Kidney capillary endothelial cell (primary cell): ENCODE measurements around the gene THSD4.
"Not testable (repeated sequence)": the region's sequence is repeated elsewhere in the genome, so short reads cannot be mapped to it uniquely, and the experiment has no call there.

Experiments
- DNase-seq: peaks from one replicate; pipeline ENCODE4 v3.0.0-alpha.2; 2018; ENCODE audit warnings: low spot score

The THSD4 gene

DNA sequence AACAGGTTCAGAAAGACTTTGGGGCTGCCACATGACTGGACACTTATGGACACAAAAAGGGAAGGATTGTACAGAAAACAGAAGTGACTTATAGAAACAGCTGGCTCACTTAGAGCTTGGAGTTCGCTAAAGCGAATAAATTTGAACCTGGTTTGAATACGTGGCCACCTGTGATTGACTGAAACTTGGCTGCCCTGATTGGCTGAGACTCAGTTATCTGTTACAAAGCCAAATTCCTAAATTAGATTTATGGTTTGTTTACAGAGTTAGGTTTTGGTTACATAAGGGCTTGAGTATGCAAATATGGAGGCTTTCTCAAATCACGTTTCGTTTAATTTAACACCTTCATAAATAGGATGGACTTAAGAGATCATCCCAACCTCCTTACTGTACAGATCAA lies 270.2 kb downstream of the THSD4 start:
- DNase-seq, result no peak

DNA sequence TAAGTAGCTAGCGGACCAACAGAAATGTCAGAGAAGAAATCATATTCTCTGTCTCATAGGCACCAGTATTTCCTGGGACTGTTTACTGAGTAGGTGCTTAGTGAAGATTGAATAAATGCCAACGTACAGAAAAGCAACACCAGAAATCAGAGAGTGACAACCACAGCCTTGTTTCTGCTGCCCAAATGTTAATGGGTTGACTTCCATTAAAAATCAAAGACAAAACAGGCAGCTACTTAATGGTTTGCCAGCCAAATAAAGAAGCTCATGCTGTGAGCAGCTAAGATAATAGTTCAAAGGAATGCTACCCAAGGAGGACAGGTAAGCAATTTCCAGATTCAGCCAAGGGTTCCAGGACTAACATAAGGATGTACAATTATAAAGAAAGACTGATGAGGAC lies 270.7 kb downstream of the THSD4 start:
- no peak for DNase-seq

DNA sequence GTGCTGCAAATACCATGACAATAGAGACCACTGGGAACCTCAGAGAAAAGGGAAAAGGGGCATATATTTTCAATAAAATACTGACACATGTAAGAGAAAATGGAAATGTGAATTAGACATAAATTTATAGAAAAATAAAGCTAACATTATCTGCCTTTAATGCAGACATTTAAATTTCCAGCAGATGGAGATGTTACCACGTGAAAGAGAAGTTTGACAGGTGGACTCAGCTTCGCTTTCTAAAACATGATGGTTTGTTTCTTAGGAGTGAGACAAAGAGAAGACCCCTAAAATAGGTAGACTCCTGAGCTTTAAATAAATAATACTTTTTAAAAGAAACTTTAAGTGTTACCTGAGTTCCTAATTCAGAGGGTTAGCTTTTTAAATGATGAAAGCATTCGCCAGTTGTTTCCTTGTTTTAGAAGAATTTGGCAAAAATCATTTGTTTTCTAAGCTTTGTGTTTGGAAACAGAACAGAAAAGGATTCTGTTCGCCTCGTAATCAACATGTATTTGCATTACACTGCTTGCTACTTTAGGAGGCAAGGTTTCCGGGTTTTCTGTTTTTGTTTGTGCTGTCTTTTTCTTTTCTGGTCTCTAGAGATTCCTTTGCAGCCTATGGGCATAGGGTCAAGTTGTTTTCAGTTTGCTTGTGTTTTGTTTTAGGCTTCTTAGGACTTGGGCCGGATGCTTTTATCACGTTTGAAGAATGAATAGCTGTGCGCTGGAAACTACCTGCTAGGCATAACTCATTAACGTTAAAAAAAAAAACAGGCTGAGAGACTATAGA lies 271.4 kb downstream of the THSD4 start:
- peak; percentile 53 for DNase-seq

DNA sequence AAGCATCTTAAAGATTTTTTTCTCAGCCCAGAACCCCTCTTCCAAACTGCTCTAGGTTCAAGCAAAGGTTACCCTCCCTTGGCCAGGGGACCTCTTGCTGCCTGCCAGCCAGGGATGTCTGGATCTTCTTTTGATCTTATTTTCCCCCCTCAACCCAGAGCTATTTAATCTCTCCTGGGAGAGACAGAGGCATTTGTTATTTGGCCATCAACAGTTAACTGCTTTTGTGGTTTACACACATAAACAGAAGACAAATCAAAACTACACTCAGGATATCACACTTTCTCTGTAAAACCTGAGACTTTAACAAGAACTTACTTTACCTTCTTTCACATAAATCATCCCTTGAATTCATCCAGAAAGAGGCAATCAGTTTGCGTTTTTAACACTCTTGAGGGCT lies 272.5 kb downstream of the THSD4 start:
- no peak for DNase-seq

DNA sequence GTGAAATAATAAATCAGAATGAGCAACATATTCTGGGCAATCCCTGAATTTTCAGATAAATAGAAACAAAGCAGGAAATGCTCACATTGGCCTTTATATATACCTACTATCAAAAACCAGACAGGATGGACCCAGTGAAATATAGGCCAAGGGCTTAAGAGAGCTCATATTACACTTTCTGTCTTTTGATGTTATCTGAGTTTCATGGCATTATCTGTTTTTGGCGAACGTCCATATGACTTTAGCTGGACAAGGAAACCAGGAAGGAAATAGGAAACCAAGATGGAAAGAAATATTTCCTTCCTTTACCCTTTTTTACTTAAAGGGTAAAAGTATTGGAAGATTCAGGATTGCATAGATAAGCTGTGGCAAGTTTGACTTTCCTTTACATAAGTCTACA lies 274.8 kb downstream of the THSD4 start:
- DNase-seq, result no peak

DNA sequence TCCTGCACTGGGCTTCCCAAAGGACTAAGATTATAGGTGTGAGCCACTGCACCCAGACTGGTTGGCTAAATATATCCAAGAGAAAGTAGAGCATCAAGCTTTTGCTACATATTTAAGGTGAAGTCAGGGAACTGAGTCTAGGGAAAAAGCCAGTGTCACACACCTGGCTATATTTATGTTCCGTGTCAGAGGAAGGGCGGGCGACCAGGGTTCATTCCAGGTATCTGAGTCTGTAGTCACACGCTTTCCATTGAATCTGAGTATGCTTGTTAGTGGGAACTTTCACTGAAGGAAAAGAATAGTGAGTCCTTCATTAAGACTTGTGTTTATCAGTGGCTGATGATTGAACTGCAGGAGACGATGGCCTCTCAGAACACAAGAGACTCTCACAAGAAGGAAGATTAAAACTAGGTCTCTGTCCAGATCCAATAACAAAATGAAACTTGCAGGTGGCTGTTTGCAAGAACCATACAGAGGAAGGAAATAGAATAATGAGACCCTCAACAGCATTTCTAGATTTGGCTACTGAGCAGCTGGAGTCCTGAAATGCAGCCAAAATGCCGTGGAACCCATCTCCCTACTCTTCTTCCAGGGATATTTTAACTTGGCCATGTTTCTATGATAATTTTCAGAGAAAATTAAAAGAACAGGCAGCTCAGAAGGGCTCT lies 276.3 kb downstream of the THSD4 start:
- no peak for DNase-seq

DNA sequence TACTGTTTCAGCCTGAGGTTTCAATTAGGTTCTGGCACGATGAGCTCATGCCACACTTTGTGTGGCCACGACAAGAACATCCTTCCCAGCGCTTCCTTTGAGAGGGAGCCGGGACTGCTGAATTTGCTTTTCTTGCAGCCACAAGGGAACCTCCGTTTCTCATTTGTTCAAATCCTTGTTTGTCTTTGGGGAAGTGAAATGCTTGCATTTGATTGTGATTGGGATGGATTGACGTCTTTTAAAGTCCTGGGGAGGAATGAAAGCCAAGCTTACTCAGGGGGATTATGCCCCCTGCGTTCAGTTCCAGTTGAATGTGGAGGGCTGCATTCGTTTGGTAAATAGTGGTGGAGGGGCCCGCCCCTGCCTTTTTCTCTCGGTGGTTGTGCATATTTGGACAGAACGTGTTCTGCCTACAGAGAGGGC lies 277.6 kb downstream of the THSD4 start:
- no peak for DNase-seq

DNA sequence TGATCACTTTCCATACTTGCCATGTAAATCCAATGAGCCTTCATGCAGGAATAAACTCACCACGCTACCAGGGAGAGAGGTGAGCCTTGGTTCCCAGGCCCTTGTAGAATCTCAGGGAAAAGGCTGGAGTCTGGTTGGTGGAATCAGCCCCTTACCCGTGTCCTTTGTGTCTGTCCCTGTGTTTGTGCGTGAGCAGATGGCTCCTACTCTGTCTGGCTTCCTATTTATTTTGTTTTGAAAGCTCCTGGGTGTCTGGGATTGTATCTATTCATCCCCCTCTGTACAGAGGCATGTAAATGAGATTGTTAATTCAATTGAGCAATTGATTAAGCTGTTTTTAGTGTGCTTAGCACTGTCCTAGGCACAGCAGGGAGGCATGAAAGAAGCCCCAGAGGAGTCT lies 278.1 kb downstream of the THSD4 start:
- DNase-seq, result no peak

DNA sequence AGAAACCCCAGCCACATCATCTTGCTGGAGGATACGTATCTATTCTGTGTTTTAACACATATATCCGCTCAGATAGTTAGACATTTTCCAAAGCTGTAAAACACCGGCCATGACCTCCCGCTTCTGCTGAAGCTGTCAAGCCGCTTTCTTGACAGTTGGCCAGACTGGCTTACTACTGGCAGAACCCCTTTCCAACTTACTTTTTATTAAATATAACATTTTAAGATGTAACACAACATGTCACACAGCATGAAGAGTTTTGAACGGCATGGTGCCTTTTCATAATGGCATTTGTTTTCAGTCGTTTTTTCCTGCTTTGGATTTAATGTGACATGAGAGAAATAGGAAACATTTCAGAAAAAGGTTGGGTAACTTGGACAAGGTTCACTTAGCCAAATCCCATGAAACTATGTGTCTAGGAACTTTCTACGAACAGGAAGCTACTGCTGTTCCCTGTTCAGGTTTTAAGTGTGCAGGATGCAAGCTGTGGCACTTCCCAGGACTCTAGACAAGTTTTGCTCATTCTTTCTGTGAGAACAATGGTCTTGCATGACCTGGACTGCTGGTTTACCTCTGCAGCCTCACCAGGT lies 281.4 kb downstream of the THSD4 start:
- DNase-seq, result no peak

DNA sequence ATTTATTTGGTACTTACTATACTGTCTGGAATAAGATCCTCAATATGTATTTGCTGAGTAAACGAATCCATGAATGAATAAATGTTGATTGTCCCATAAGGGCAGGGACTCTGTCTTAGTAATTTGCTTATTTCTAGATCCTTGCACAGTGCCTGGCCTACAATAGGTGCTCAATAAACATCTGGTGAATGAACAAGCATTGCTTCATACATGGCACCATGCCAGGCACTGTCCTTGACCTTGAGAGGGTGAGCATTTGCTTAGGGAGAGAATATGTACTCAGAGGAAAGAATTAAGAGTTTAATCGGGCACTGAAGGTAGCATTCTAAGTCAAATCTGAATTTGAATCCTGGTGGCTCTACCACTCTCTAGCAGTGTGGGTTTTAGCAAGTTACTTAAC lies 282.1 kb downstream of the THSD4 start:
- DNase-seq, result no peak

DNA sequence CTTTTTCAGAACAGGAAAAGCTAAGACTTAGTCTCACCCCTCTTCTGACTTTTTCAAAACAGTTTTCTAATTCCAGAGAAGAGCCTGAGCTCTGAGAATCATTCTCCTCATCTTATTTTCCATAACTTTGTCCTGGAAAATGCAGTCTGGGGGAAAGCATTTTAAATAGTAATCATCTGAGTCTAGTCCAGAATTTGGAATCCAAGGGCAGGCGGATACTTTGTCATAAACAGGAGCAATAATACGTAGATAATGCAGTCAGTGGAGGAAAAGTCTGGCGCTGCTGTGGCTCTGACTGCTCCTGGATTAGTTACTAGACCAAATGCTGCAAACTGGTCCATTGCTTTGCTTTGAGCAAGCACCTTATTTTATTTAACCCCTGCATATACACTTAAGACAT lies 285.0 kb downstream of the THSD4 start:
- no peak for DNase-seq

DNA sequence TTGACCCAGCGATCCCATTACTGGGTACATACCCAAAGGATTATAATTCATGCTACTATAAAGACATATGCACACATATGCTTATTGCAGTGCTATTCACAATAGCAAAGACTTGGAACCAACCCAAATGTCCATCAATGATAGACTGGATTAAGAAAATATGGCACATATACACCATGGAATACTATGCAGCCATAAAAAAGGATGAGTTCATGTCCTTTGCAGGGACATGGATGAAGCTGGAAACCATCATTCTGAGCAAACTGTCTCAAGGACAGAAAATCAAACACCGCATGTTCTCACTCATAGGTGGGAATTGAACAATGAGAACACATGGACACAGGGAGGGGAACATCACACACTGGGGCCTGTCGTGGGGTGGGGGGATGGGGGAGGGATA lies 286.5 kb downstream of the THSD4 start:
- DNase-seq, result not testable (repeated sequence)

DNA sequence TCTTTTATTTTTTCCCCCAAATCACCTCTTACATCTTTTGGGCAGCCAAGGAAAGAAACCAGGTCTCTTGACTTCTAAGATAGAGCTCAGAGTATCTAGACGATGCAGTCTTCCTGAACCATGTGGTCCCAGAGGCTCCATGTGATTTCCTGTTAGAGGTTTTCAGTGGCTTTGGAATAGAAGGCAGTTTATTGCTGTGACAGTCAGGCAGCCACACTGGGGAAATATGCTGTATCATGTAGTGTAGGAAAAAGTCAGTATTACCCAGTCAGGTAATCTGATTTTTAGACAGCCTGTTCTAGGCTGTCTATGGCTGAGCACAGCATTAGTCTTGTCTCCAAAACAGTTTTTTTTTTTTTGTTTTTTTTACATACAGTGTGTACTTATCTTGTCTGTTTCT lies 294.3 kb downstream of the THSD4 start:
- DNase-seq, result no peak

DNA sequence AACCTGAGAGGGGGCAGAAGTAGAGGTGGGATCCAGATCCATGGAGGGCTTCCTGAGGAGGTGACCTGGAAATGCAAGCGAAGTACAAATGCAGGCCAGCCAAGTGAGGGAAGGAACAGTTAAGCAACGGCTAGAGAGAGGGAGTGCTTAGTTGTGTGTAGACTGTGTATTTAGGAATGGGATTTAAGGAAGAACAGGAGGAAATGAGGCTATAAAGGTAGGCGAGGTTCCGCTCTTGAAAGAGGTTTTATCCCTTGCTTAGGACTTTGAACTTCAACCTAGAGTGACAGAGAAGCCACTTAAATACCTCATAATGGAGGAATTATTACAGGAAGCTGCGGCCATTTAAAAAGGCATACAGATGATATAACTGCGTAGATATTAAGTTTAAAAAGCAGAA lies 295.1 kb downstream of the THSD4 start:
- no peak for DNase-seq

DNA sequence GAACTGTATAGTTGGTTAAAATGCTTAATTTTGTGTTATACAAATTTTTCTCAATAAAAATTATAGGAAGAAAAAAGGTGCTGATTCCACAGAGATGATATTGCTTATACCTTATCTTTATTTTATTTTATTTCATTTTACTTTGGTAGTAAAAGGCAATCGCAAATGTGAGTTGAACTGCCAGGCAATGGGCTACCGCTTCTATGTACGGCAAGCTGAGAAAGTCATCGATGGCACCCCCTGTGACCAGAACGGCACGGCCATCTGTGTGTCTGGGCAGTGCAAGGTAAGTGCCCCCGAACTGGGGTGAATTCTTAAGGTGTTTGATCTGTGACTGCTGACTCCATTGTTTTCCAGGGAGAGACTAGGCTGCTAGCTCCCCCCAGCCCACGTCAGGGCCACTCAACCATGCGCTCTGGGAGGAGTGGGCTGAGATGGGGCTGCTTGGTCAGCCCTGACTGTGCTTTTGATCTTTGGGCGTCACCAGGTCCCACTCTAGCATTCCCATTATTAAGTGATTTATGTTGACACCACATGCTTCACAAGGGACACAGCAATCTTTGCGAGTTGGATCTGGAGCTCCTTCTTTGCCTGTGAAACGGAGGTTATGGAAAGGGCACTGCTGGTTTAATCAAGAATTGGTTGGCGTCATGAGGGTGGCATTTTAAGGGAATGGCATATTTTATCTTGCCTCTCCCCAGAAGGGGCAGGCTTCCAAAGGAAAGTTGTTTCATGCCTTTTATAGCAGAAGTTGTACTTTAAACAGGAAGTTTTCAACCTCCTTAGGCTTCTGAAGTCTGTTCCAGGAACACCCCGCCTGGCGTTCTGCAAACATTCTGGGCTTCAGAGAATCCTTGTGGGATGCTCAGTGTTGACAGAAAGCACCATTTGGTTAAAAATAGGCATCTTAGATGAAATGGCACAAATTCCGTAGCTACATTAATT lies 296.5 kb downstream of the THSD4 start:
- no peak for DNase-seq

DNA sequence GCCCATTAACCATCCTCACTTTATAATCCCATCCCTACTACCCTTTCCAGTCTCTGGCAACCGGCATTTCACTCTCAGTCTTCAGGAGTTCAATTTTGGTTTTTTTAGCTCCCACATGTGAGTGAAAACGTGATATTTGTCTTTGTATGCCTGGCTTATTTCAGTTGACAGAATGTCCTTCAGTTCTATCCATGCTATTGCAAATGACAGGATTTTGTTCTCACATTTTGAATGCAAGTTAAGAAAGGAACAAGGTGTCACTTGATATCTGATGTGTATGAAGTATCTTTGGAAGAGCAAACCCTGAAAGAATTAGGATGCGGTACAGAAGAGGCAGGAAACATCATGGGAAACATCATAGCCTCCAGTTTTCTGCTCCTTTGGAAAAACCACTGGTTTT lies 298.1 kb downstream of the THSD4 start:
- no peak for DNase-seq

DNA sequence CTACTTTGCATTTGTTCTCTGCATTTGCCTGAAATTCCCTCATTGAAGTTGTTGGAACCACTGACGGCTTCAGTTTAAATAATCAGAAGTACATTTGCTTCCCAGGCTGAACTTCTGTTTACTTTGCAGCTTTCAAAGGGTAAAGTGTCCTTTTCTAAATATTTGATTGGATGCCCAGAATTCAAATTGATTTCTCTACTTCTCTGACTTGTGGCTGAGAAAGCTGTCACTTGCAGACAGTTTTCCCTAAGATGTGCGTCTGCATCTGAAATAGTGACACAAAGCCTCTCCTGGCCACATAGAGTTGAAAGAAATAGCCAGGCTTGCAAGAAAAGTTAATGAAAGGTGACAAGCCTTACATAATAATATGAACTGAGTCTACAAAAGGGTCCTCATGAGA lies 299.6 kb downstream of the THSD4 start:
- DNase-seq, result no peak

DNA sequence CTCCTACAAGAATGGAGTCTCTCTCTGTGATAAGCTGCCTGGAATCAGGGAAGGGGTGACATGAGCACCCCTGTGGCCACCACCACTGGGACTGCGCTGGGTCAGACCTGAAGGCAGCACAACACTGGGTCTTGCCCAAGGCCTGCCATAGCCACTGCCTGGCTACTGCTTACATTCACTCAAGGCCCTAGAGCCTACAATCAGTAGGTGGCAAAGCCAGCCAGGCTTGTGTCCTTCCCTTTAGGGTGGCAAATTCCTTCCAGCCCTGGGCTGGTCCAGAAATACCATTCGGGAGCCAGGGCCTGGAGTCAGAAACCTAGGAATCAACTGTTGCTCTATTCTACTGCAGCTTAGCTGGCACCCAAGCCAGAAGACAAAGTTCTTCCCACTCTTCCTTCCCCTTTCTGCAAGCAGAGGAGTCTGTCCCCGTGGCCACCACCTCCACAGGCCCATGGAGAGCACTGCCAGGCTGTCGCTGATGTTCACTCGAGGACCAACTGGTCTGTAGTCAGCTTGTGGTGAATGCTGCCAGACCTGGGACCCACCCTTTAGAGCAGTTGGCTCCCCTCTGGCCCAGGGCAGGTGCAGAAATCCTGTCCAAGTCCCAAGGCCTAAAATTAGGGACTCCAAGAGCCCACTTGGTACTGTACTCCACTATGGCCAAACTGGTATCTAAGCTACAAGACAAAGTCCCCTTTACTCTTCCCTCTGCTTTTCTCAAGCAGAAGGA lies 307.4 kb downstream of the THSD4 start:
- no peak for DNase-seq

DNA sequence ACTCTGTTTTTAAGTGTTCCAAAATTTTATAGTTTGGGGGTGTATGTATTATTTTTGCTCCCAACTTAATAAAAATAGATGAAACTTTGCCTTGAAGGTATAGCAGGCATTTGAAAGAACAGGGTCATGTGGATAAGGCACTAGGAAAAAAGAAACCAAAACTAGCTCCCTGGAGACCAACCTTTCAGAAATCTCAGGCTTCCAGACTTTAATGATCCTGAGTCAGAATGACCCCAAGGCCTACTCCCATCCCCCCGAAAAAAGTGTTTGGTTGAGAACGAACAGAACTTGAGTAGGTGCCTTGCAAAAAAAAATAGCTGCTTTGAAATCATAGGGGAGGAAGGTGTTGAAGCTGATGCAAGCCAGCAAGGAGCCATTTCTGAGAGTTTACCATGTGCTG lies 309.5 kb downstream of the THSD4 start:
- DNase-seq, result no peak

DNA sequence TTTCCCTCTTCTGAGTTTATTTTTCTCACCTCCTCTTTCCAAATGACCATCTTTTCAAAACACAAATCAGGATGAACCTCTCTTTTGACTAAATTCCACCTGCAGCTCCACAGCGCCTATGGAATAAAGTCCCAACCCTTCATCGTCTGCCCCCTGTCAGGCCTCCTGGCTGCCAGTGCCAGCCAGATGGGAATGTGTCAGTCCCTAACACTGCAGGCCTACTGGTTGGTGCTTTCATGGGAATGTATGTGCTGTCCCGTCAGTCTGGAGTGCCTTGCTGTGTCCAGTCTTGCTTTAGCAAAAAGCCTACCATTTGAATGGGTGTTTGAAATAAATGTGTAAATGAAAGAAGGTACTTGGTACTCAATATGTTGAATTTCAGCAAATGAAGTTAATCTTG lies 310.1 kb downstream of the THSD4 start:
- DNase-seq, result no peak

DNA sequence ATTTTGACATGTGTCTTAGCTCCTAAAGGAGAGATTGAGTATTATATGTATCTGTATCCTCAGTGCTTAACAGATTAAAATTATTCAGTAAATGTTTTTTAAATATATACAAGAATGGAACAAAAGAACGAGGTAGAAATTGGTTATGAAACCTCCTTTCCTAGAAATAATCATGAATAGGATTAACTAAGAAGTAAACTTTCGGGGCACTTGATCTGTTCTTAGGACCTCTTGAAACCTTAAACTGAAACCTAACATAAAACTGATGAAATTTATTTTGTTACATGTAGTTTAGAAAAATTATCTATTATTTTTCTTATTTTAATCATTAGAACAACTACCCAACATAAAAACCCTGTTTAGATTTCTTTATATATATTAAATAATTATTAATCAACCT lies 311.5 kb downstream of the THSD4 start:
- DNase-seq, result no peak

DNA sequence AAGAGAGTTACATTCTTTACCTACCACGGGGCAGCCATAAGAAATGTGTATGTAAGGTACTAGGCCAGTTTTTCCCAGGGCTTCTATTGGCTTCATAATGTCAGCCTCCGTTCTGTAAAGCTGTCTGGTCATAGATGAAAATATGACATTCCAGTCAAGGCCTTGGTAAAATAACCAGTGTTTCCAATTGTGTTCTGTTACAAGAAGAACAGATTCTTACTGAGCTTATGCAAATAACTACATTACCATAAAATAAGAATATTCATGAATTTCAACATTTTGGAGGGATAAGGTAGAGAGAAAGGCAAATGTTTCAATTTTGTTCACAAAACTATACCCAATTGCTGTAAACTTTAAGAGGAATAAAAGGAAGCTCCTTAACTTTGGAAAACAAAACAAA lies 315.5 kb downstream of the THSD4 start:
- no peak for DNase-seq
